ENCODE data around the gene GLOD4. TPM values are rescaled to one million over a fixed set of nuclear protein-coding genes. Genes with fewer than 3 reads are reported as not detected.

GLOD4 gene
- total RNA-seq, 1 experiment from 2014 or later: 88.9 TPM

Other genes with a start within 250 kb of the GLOD4 start
- gene VPS53, start 67.4 kb downstream of the GLOD4 start, total RNA-seq (2014; rRNA removed): 9.0 and 15.8 TPM in 2 replicates
- gene TLCD3A, start 49.7 kb downstream of the GLOD4 start, total RNA-seq (2014; rRNA removed): 20.7 and 22.7 TPM in 2 replicates
- gene GEMIN4, start 30.0 kb downstream of the GLOD4 start, total RNA-seq (2014; rRNA removed): 20.5 and 23.0 TPM in 2 replicates
- 22.6 and 23.9 TPM in 2 replicates for gene MRM3, start 73 bp upstream of the GLOD4 start, total RNA-seq (2014; rRNA removed)
- gene NXN, start 197.5 kb upstream of the GLOD4 start, total RNA-seq (2014; rRNA removed): 9.6 and 12.9 TPM in 2 replicates
- 24.6 and 29.2 TPM in 2 replicates for gene TIMM22, start 214.8 kb upstream of the GLOD4 start, total RNA-seq (2014; rRNA removed)